Neural cell (in vitro differentiated cells): ENCODE measurements around the gene PDE8A. TPM values are rescaled to one million over a fixed set of nuclear protein-coding genes. Genes with fewer than 3 reads are reported as not detected.

Source experiments
- H2AFZ ChIP-seq: fragments of 200-600, 300-800 bp; sonication (generic), shearing (Covaris generic); 2 replicates; pipeline ENCODE4 v1.6.0; 2014; ENCODE audit warnings: low read depth, mild to moderate bottlenecking, antibody characterized with exemption, low read length, moderate library complexity
- H3F3A ChIP-seq: fragments of 200-600 bp; shearing (Covaris generic); 2 replicates; pipeline ENCODE4 v1.6.1; 2016; ENCODE audit warnings: mild to moderate bottlenecking, moderate library complexity, mixed read lengths, antibody characterized with exemption, low read length; ENCODE audit not compliant: insufficient read depth, poor library complexity, severe bottlenecking
- H3K27ac ChIP-seq: fragments of 200-600, 300-800 bp; sonication (generic), shearing (Covaris generic); 2 replicates; pipeline ENCODE4 v1.5.1; 2014; ENCODE audit warnings: mild to moderate bottlenecking, low read length, moderate library complexity
- H3K27me3 ChIP-seq: fragments of 300-800, 200-600 bp; sonication (generic), shearing (Covaris generic); 2 replicates; pipeline ENCODE4 v1.6.0; 2014; ENCODE audit warnings: mild to moderate bottlenecking, low read depth, low read length, moderate library complexity; ENCODE audit not compliant: insufficient read depth
- H3K36me3 ChIP-seq: fragments of 300-800, 200-600 bp; sonication (generic), shearing (Covaris generic); 2 replicates; pipeline ENCODE4 v1.5.1; 2014; ENCODE audit warnings: mild to moderate bottlenecking, antibody characterized with exemption, low read length, moderate library complexity; ENCODE audit not compliant: insufficient read depth
- H3K4me2 ChIP-seq: fragments of 300-800, 200-600 bp; sonication (generic), shearing (Covaris generic); 2 replicates; pipeline ENCODE4 v1.6.0; 2014; ENCODE audit warnings: mild to moderate bottlenecking, low read length
- H3K4me3 ChIP-seq: fragments of 300-800, 200-600 bp; sonication (generic), shearing (Covaris generic); 2 replicates; pipeline ENCODE4 v1.5.1; 2014; ENCODE audit warnings: mild to moderate bottlenecking, low read length, moderate library complexity
- H3K79me2 ChIP-seq: fragments of 200-600 bp; shearing (Covaris generic); replicated peaks from 2 replicates; pipeline ENCODE4 v1.6.0; 2014; ENCODE audit warnings: mild to moderate bottlenecking, low read length, moderate library complexity; ENCODE audit not compliant: insufficient read depth
- H3K9ac ChIP-seq: fragments of 300-800, 200-600 bp; sonication (generic), shearing (Covaris generic); 2 replicates; pipeline ENCODE4 v1.6.1; 2016; ENCODE audit warnings: mild to moderate bottlenecking, low read length, mixed read lengths
- H3K9me2 ChIP-seq: fragments of 200-600 bp; shearing (Covaris generic); 2 replicates; pipeline ENCODE4 v1.6.1; 2016; ENCODE audit warnings: mild to moderate bottlenecking, low read length, mixed read lengths; ENCODE audit not compliant: insufficient read depth
- H3K9me3 ChIP-seq: fragments of 200-600, 300-800 bp; sonication (generic), shearing (Covaris generic); 2 replicates; pipeline ENCODE4 v1.6.1; 2016; ENCODE audit warnings: mild to moderate bottlenecking, mixed run types, low read length, moderate library complexity, mixed read lengths
- H4K20me1 ChIP-seq: fragments of 200-600 bp; shearing (Covaris generic); 2 replicates; pipeline ENCODE4 v1.6.1; 2016; ENCODE audit warnings: mild to moderate bottlenecking, mixed run types; ENCODE audit not compliant: insufficient read depth
- EP300 ChIP-seq: fragments of 450-650 bp; conservative IDR thresholded peaks from 2 replicates; pipeline ENCODE4 v1.6.1; 2014; ENCODE audit warnings: antibody characterized with exemption, mild to moderate bottlenecking, moderate library complexity; ENCODE audit not compliant: poor library complexity, severe bottlenecking
- EZH2 ChIP-seq: fragments of 200-600, 300-800 bp; shearing (Covaris generic), sonication (generic); IDR thresholded peaks from 2 replicates; pipeline ENCODE4 v1.6.1; 2014; ENCODE audit warnings: antibody characterized with exemption, low read length, borderline replicate concordance, mild to moderate bottlenecking; ENCODE audit not compliant: insufficient read depth, poor library complexity, severe bottlenecking
- MXI1 ChIP-seq: fragments of 450-650 bp; conservative IDR thresholded peaks from 2 replicates; pipeline ENCODE4 v1.6.1; 2014; ENCODE audit warnings: antibody characterized with exemption, mild to moderate bottlenecking; ENCODE audit not compliant: poor library complexity, severe bottlenecking
- POLR2AphosphoS5 ChIP-seq: IDR thresholded peaks from 2 replicates; pipeline ENCODE4 v1.6.1; 2012
- RAD21 ChIP-seq: fragments of 450-650 bp; conservative IDR thresholded peaks from 2 replicates; pipeline ENCODE4 v1.6.1; 2014; ENCODE audit warnings: antibody characterized with exemption, mild to moderate bottlenecking, moderate library complexity
- SMC3 ChIP-seq: fragments of 450-650 bp; conservative IDR thresholded peaks from 2 replicates; pipeline ENCODE4 v1.6.1; 2014; ENCODE audit warnings: antibody characterized with exemption, mild to moderate bottlenecking, moderate library complexity; ENCODE audit not compliant: poor library complexity
- TAF1 ChIP-seq: IDR thresholded peaks from 2 replicates; pipeline ENCODE4 v1.6.1; 2012; ENCODE audit warnings: low read depth
- polyA plus RNA-seq: library from polyadenylated mRNA; depleted of rRNA; stranded (reverse); fragments of >200 nt; gene quantifications from 2 replicates; pipeline ENCODE4 v1.2.3, GENCODE V29; 2014
- TF ChIP-seq, protein P1 (sequence below): IDR thresholded peaks from 2 replicates; pipeline ENCODE4 v1.6.1; 2012; ENCODE audit warnings: borderline replicate concordance
- TF ChIP-seq, protein P2 (sequence below): fragments of 450-650 bp; IDR thresholded peaks from 2 replicates; pipeline ENCODE4 v1.5.1; 2014; ENCODE audit warnings: antibody characterized with exemption, mild to moderate bottlenecking, moderate library complexity; ENCODE audit not compliant: poor library complexity, severe bottlenecking

PDE8A gene
- polyA plus RNA-seq, 1 donor from 2014 or later, result 13.2 TPM

DNA sequence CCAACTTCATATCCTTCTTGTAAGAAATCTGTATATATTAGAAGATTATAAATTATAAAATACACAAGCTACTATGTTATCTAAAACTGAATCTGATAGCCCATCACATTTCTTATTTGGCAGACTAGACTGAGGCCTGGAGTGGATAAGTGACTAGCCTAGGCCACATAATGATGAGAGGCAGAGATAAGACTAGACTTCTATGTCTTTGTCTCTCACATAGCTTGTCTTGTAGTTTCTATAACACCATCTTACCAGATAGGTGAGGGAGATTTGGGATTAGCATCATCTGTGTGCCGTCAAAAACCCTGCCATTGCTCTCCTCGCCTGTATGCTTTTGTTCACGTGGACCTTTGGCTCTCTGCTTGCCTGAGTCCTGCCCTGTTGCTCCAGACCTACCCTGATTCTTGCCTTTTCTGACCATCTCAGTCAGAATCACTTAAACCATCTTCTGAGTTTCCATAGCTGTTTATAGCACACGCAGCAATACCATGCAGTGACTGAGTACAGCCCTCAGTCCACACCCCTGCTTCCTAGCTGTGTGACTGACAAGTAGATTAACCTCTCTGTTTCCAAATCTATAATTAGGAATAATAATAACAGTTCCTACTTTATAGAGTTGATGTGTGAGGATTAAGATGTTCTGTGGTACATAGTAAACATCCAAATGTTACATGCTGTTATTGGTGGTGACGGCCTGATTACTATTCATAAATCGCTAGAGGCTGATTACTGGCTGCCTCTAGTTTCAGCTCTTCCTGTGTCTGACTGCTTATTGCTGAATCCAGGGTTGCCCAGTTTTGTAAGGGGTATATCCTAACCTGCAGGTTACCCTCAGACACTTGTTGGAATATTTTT is 49.7 kb downstream of the PDE8A start:
- Histone ChIP-seq H3K79me2 (no peaks in the 10 kb centered on the region), H3K9me2 (no peaks in the 10 kb centered on the region), H3K27me3 (no peaks in the 10 kb centered on the region), H4K20me1 (no peaks in the 10 kb centered on the region), H3K27ac (no peak overlapping the region), H3K9me3 (no peaks in the 10 kb centered on the region), H3K4me3 (no peak overlapping the region), H3K36me3 (no peaks in the 10 kb centered on the region), H2AFZ (no peak overlapping the region), H3K9ac (no peak overlapping the region), H3F3A (no peaks in the 10 kb centered on the region), H3K4me2 (no peak overlapping the region)
- TF ChIP-seq EP300 (no peak), TAF1 (no peak), EZH2 (no peak), SMC3 (no peak), RAD21 (no peak), POLR2AphosphoS5 (no peak), MXI1 (no peak)
- TF ChIP-seq, protein P1, sequence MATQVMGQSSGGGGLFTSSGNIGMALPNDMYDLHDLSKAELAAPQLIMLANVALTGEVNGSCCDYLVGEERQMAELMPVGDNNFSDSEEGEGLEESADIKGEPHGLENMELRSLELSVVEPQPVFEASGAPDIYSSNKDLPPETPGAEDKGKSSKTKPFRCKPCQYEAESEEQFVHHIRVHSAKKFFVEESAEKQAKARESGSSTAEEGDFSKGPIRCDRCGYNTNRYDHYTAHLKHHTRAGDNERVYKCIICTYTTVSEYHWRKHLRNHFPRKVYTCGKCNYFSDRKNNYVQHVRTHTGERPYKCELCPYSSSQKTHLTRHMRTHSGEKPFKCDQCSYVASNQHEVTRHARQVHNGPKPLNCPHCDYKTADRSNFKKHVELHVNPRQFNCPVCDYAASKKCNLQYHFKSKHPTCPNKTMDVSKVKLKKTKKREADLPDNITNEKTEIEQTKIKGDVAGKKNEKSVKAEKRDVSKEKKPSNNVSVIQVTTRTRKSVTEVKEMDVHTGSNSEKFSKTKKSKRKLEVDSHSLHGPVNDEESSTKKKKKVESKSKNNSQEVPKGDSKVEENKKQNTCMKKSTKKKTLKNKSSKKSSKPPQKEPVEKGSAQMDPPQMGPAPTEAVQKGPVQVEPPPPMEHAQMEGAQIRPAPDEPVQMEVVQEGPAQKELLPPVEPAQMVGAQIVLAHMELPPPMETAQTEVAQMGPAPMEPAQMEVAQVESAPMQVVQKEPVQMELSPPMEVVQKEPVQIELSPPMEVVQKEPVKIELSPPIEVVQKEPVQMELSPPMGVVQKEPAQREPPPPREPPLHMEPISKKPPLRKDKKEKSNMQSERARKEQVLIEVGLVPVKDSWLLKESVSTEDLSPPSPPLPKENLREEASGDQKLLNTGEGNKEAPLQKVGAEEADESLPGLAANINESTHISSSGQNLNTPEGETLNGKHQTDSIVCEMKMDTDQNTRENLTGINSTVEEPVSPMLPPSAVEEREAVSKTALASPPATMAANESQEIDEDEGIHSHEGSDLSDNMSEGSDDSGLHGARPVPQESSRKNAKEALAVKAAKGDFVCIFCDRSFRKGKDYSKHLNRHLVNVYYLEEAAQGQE, result no peak
- TF ChIP-seq, protein P2, sequence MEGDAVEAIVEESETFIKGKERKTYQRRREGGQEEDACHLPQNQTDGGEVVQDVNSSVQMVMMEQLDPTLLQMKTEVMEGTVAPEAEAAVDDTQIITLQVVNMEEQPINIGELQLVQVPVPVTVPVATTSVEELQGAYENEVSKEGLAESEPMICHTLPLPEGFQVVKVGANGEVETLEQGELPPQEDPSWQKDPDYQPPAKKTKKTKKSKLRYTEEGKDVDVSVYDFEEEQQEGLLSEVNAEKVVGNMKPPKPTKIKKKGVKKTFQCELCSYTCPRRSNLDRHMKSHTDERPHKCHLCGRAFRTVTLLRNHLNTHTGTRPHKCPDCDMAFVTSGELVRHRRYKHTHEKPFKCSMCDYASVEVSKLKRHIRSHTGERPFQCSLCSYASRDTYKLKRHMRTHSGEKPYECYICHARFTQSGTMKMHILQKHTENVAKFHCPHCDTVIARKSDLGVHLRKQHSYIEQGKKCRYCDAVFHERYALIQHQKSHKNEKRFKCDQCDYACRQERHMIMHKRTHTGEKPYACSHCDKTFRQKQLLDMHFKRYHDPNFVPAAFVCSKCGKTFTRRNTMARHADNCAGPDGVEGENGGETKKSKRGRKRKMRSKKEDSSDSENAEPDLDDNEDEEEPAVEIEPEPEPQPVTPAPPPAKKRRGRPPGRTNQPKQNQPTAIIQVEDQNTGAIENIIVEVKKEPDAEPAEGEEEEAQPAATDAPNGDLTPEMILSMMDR, result no peak

DNA sequence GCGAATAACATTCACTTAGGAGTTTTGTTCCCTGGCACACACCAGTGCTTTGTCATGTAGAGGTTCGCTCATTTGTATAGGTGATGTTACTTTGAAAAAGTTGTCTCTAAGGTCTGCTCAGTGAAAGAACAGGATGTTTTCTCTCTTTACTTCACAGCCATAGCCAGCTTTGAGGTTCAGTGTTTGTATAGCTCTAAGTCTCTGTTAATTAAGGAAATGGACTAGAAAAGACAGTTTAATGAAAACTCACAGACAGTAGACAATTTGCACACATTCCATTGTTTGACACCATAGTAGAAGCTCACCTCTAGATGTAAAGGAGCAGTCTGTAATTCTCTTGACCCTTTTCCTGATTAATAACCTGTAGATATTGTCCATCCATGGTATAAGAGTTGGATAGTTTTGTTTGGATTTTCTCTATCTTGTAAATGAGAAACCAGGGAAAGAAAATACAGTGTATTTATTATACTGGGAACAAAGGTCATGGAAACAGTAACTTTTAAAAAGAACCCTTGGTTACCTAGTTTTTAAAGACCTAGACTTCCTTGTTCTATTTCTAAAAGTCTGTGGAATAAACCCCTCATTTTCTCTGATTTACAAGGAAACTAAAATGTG is 50.4 kb downstream of the PDE8A start:
- Histone ChIP-seq H3K4me3 (no peak overlapping the region), H3K79me2 (no peaks in the 10 kb centered on the region), H3K9me3 (no peaks in the 10 kb centered on the region), H3K27ac (no peak overlapping the region), H3F3A (no peaks in the 10 kb centered on the region), H3K4me2 (no peak overlapping the region), H3K9me2 (no peaks in the 10 kb centered on the region), H3K36me3 (no peaks in the 10 kb centered on the region), H3K27me3 (no peaks in the 10 kb centered on the region), H2AFZ (no peak overlapping the region), H3K9ac (no peak overlapping the region), H4K20me1 (no peaks in the 10 kb centered on the region)
- TF ChIP-seq MXI1 (no peak), POLR2AphosphoS5 (no peak), EZH2 (no peak), SMC3 (no peak), TAF1 (no peak), RAD21 (no peak), EP300 (no peak)
- TF ChIP-seq, protein P2, result no peak
- TF ChIP-seq, protein P1, result no peak
